BE2C (cell line): ENCODE data around the gene AP4E1.

Source experiments
- DNase-seq: peaks from one replicate; pipeline ENCODE4 v3.0.0-alpha.2; 2020
- H3K27me3 ChIP-seq: fragments of 250-450 bp; sonication (Bioruptor Pico); 2 replicates; pipeline ENCODE4 v1.5.1; 2020; ENCODE audit warnings: mild to moderate bottlenecking
- H3K36me3 ChIP-seq: fragments of 250-450 bp; sonication (Bioruptor Pico); 2 replicates; pipeline ENCODE4 v1.5.1; 2020; ENCODE audit warnings: mild to moderate bottlenecking
- H3K4me1 ChIP-seq: fragments of 250-450 bp; sonication (Bioruptor Pico); 2 replicates; pipeline ENCODE4 v1.5.1; 2020
- H3K4me3 ChIP-seq: 2 replicates; pipeline ENCODE4 v1.5.1; 2011; ENCODE audit warnings: low read depth, low read length
- H3K9me3 ChIP-seq: fragments of 250-450 bp; sonication (Bioruptor Pico); 2 replicates; pipeline ENCODE4 v1.5.1; 2020
- TF ChIP-seq, protein P1 (sequence below): IDR thresholded peaks from 2 replicates; pipeline ENCODE4 v1.5.1; 2012; ENCODE audit warnings: mild to moderate bottlenecking, low read depth, low read length

AP4E1 gene

DNA sequence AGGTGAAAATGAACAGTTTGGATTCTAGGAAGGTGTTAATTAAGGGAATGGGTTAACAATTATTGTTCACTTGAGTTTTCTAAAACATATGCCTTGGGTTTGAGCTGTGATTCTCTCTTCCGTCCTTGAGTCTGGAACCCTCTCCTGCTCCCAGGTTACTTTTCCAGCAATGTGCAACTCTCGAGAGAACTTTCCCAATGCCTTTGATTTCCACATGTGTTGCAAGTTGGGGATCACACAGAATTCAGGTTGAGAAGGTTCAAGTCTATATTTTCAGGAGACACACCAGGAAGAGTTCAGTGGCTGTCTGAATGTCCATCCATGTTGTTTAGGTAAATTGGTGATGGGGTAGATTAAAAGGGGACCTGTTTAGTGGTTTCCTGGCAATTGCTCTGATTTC, 137.5 kb downstream of the AP4E1 start:
- TF ChIP-seq, protein P1, sequence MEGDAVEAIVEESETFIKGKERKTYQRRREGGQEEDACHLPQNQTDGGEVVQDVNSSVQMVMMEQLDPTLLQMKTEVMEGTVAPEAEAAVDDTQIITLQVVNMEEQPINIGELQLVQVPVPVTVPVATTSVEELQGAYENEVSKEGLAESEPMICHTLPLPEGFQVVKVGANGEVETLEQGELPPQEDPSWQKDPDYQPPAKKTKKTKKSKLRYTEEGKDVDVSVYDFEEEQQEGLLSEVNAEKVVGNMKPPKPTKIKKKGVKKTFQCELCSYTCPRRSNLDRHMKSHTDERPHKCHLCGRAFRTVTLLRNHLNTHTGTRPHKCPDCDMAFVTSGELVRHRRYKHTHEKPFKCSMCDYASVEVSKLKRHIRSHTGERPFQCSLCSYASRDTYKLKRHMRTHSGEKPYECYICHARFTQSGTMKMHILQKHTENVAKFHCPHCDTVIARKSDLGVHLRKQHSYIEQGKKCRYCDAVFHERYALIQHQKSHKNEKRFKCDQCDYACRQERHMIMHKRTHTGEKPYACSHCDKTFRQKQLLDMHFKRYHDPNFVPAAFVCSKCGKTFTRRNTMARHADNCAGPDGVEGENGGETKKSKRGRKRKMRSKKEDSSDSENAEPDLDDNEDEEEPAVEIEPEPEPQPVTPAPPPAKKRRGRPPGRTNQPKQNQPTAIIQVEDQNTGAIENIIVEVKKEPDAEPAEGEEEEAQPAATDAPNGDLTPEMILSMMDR, result no peak
- Histone ChIP-seq H3K4me3 (no peak overlapping the region), H3K4me1 (no peaks in the 10 kb centered on the region), H3K27me3 (no peaks in the 10 kb centered on the region), H3K9me3 (no peaks in the 10 kb centered on the region), H3K36me3 (no peaks in the 10 kb centered on the region)
- DNase-seq, result no peak

DNA sequence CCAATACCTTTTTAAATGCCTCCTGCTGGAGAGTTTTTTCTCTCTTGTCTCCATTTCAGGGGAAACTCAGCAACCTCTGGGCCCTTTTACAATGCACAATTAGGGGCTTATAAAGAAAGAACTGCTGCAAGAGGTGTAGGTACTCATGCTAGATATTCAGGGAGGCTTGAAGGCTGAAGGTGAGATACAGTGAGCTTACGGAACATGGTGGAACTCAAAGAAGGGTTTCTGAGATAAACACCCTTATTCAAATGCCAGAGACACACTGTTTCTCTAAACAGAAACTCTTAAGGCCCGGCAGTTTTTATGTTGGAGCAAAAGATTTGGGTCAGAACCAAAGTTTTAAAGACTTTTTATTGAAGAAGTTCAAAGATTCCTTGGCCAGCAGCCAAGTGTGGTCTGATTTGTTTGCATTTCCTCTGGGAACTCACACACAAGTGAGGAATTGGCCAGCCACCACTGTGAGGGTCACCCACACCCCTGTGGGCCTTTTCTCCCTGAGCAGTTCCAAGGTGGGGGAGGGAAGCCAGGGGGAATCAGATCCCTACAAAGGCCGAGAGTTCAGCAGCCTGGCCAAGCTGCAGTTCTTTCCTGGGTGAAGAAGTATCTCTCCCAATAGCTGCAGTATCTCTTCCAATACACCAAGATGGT, 138.4 kb downstream of the AP4E1 start:
- no peak for DNase-seq
- TF ChIP-seq, protein P1, result no peak
- no peaks in the 10 kb centered on the region for H3K36me3 ChIP-seq
- no peaks in the 10 kb centered on the region for H3K27me3 ChIP-seq
- H3K4me1 ChIP-seq, result no peaks in the 10 kb centered on the region
- H3K4me3 ChIP-seq, result no peak overlapping the region
- no peaks in the 10 kb centered on the region for H3K9me3 ChIP-seq

GRCh38 chr15:51048308-51048707, 139.8 kb downstream of the AP4E1 start:
- no peaks in the 10 kb centered on the region for H3K9me3 ChIP-seq
- no peak for DNase-seq

GRCh38 chr15:51049081-51049480, 140.6 kb downstream of the AP4E1 start:
- TF ChIP-seq, protein P1, result no peak
- DNase-seq, result no peak
- no peak overlapping the region for H3K4me3 ChIP-seq

More at GRCh38 chr15:51048308-51048707, 139.8 kb downstream of the AP4E1 start:
- Histone ChIP-seq H3K27me3 (no peaks in the 10 kb centered on the region), H3K4me1 (no peaks in the 10 kb centered on the region), H3K36me3 (no peaks in the 10 kb centered on the region), H3K4me3 (no peak overlapping the region)
- TF ChIP-seq, protein P1, result no peak

GRCh38 chr15:51051776-51052175, 143.3 kb downstream of the AP4E1 start:
- Histone ChIP-seq H3K4me3 (no peak overlapping the region), H3K36me3 (no peaks in the 10 kb centered on the region), H3K9me3 (no peaks in the 10 kb centered on the region), H3K4me1 (no peaks in the 10 kb centered on the region), H3K27me3 (no peaks in the 10 kb centered on the region; the same call in 1 of the 2 replicates)
- peak; percentile 44 for DNase-seq
- TF ChIP-seq, protein P1, result no peak

More at GRCh38 chr15:51049081-51049480, 140.6 kb downstream of the AP4E1 start:
- no peaks in the 10 kb centered on the region; the same call in 1 of the 2 replicates for H3K27me3 ChIP-seq
- no peaks in the 10 kb centered on the region for H3K36me3 ChIP-seq
- H3K4me1 ChIP-seq, result no peaks in the 10 kb centered on the region
- no peaks in the 10 kb centered on the region for H3K9me3 ChIP-seq

DNA sequence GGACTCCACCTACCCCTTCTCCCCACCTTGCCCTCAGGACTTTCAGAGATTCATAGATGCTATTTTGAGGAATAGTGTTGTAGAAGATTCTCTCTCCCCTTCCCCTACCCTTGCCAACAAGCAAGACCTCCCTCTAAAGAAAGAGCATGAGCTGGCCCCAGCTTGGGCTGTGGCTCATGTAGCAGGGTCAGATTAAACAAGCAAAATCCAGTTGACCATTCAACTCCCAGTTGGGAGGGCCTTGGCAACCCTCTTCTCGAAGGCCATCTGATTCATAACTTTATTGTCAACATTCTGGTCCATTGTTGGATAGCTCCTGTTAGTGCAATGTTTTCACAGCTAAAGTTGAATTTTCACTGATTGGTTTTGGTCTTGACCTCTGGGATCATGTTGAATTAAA, 145.1 kb downstream of the AP4E1 start:
- TF ChIP-seq, protein P1, result no peak
- H3K36me3 ChIP-seq, result no peaks in the 10 kb centered on the region
- H3K4me3 ChIP-seq, result no peak overlapping the region
- DNase-seq, result no peak
- H3K4me1 ChIP-seq, result no peaks in the 10 kb centered on the region
- H3K9me3 ChIP-seq, result no peaks in the 10 kb centered on the region
- peaks cover 1% of the 10 kb centered on the region; the same call in 1 of the 2 replicates for H3K27me3 ChIP-seq
